Esophagus (tissue), 2 donors: ENCODE results near the gene ARHGAP23. TPM values are rescaled to one million over a fixed set of nuclear protein-coding genes. Genes with fewer than 3 reads are reported as not detected.

Source experiments
- H3K27ac ChIP-seq, 2 donors: one replicate each; pipeline ENCODE4 v1.5.1; 2013; ENCODE audit warnings: low read depth in 2 of 2, mild to moderate bottlenecking in 2 of 2, inconsistent platforms in 1 of 2, low read length in 1 of 2, moderate library complexity in 1 of 2
- H3K27me3 ChIP-seq, 2 donors: one replicate each; pipeline ENCODE4 v1.6.1; 2013; ENCODE audit warnings: low read length in 2 of 2, control low read depth in 1 of 2, mild to moderate bottlenecking in 1 of 2; ENCODE audit not compliant: insufficient read depth in 2 of 2, control insufficient read depth in 1 of 2
- H3K36me3 ChIP-seq, 2 donors: one replicate each; pipeline ENCODE4 v1.6.1; 2013; ENCODE audit warnings: low read length in 1 of 2; ENCODE audit not compliant: control insufficient read depth in 2 of 2, insufficient read depth in 2 of 2
- H3K4me1 ChIP-seq, 2 donors: one replicate each; pipeline ENCODE4 v1.6.1; 2013; ENCODE audit warnings: low read length in 1 of 2; ENCODE audit not compliant: control insufficient read depth in 2 of 2, insufficient read depth in 2 of 2
- H3K4me3 ChIP-seq, 2 donors: one replicate each; pipeline ENCODE4 v1.5.1; 2013; ENCODE audit warnings: low read length in 2 of 2, mild to moderate bottlenecking in 2 of 2, low read depth in 1 of 2, moderate library complexity in 1 of 2
- H3K9me3 ChIP-seq, 2 donors: one replicate each; pipeline ENCODE4 v1.6.1; 2013; ENCODE audit warnings: mild to moderate bottlenecking in 2 of 2, low read depth in 1 of 2, low read length in 1 of 2, moderate library complexity in 1 of 2; ENCODE audit not compliant: control insufficient read depth in 2 of 2, insufficient read depth in 1 of 2
- WGBS, 2 donors: extraction: QIAGEN DNeasy Blood & Tissue Kit; methylation state at CpG; one replicate each; pipeline ENCODE4 v1.1.7; 2013; 5-methylcytosine and 5-hydroxymethylcytosine counted together
- polyA plus RNA-seq, 2 donors: library from polyadenylated mRNA; stranded (reverse); fragments of 200-250 nt; gene quantifications; one replicate each; pipeline ENCODE4 v1.2.3, GENCODE V29; 2013
- donor health status: healthy with polysubstance abuse.
- donor health status: Bipolar disorder and iron deficiency.

ARHGAP23 gene
- polyA plus RNA-seq, 2 donors = 36.0 to 45.2 TPM

DNA sequence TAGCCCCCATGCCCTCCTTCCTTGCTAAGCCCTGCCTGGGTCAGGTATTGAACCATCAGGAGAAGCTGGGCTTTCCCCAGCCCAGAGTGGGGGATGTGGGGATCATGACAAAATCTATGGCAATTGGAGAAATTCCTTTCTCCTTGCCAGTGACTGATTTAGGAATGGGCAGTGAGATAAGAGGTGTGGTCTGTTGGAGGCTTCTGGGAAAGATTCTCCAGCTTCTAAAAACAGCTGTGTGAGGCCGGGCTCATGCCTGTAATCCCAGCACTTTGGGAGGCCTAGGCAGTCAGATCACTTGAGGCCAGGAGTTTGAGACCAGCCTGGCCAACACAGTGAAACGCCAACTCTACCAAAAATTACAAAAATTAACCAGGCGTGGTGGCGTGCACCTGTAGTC lies 108.4 kb downstream of the ARHGAP23 start:
- 83% methylated on average over 4 of the region's 4 CpGs for WGBS, 2 donors
- no peaks in the 10 kb centered on the region for H3K4me1 ChIP-seq
- H3K36me3 ChIP-seq = no peaks in the 10 kb centered on the region
- H3K9me3 ChIP-seq = no peaks in the 10 kb centered on the region
- H3K4me3 ChIP-seq = no peak overlapping the region
- H3K27ac ChIP-seq = no peak overlapping the region
- H3K27me3 ChIP-seq = no peaks in the 10 kb centered on the region

DNA sequence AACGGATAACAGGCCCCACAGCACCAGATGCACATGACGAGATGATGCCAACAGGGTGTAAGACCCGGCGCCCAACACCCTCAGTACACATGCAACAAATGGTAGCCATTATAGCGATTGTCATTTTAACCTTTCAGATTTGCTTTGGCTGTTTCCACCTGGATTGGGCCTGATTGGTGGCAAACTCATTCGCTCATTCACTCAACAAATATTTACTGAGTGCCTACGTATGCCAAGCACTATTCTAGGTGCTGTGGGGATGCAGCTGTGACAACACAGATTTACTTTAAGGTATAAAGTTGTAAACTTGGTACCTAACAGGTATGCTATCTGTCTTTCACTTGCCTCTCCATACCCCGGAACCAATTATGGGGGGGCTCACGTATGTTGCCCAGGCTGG lies 110.6 kb downstream of the ARHGAP23 start:
- H3K4me3 ChIP-seq = no peak overlapping the region
- no peaks in the 10 kb centered on the region for H3K27me3 ChIP-seq
- 80 to 81% methylated on average over 9 of the region's 9 CpGs for WGBS, 2 donors
- H3K36me3 ChIP-seq = no peaks in the 10 kb centered on the region
- H3K9me3 ChIP-seq = no peaks in the 10 kb centered on the region
- no peak overlapping the region for H3K27ac ChIP-seq
- no peaks in the 10 kb centered on the region for H3K4me1 ChIP-seq

- Histone ChIP-seq H3K27ac (no peak overlapping the region), H3K9me3 (no peaks in the 10 kb centered on the region), H3K27me3 (no peaks in the 10 kb centered on the region), H3K4me3 (no peak overlapping the region), H3K36me3 (no peaks in the 10 kb centered on the region), H3K4me1 (no peaks in the 10 kb centered on the region)
- WGBS, 2 donors = 71 to 78% methylated on average over 8 of the region's 8 CpGs
Measured at GRCh38 chr17:38539386-38539785, 111.1 kb downstream of the ARHGAP23 start.

DNA sequence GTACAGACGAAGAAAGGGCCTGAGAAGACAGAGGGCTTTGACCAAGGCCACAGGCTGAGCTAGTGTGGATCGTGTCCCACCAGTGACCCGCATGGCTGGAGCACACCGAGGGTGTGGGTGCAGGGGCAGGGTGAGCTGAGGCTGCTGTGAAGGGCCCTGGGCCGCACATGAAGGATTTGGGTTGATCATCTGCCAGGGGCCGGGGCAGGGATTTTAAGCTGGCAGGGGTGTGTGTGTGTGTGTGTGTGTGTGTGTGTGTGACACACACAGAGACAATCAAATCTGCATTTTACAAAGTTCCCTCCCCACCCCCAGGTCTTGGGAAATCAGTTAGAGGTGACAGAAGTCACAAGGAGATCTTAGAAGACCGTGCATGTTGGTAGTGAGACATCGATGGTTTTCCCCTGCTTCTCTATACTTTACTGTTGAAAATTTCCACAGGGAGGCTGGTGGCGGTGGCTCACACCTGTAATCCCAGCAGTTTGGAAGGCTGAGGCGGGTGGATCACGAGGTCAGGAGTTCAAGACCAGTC lies 112.3 kb downstream of the ARHGAP23 start:
- no peak overlapping the region for H3K27ac ChIP-seq
- H3K4me3 ChIP-seq = no peak overlapping the region
- 70 to 75% methylated on average over 11 of the region's 11 CpGs for WGBS, 2 donors
- no peaks in the 10 kb centered on the region for H3K4me1 ChIP-seq
- H3K27me3 ChIP-seq = no peaks in the 10 kb centered on the region
- no peaks in the 10 kb centered on the region for H3K36me3 ChIP-seq
- no peaks in the 10 kb centered on the region for H3K9me3 ChIP-seq

GRCh38 chr17:38541281-38541680 lies 113.0 kb downstream of the ARHGAP23 start:
- 75 to 76% methylated on average over 11 of the region's 11 CpGs for WGBS, 2 donors
- Histone ChIP-seq H3K9me3 (no peaks in the 10 kb centered on the region), H3K4me1 (no peaks in the 10 kb centered on the region), H3K36me3 (no peaks in the 10 kb centered on the region), H3K4me3 (no peak overlapping the region), H3K27ac (no peak overlapping the region), H3K27me3 (no peaks in the 10 kb centered on the region)

DNA sequence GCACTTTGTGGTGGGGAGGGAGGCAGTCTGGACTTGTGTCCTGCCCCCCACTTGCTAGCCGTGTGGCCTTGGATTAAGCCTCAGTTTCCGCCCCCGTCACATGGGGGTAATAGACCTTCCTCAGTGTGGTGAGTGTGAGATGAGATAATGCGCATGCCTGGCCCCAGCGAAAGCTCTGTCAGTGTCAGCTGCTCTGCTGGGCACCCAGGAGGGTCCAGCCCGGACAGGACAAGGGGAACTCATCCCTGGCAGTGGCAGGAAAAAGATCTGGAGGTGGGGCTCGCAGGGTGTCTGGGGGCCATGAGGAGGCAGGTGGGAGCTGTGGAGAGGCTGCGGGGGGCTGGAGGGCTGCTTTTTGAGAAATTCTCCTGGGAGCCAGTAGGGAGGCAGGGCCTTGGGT lies 114.0 kb downstream of the ARHGAP23 start:
- Histone ChIP-seq H3K27me3 (no peaks in the 10 kb centered on the region), H3K4me1 (no peaks in the 10 kb centered on the region), H3K9me3 (no peaks in the 10 kb centered on the region), H3K4me3 (no peak overlapping the region), H3K36me3 (no peaks in the 10 kb centered on the region), H3K27ac (no peak overlapping the region)
- 79 to 80% methylated on average over 8 of the region's 8 CpGs for WGBS, 2 donors

- 74% methylated on average over 17 to 20 of the region's 20 CpGs for WGBS, 2 donors
- H3K4me3 ChIP-seq = no peak overlapping the region
- no peak overlapping the region for H3K27ac ChIP-seq
- H3K27me3 ChIP-seq = no peaks in the 10 kb centered on the region
- H3K9me3 ChIP-seq = no peaks in the 10 kb centered on the region
- H3K4me1 ChIP-seq = no peaks in the 10 kb centered on the region
- H3K36me3 ChIP-seq = no peaks in the 10 kb centered on the region
Measured at GRCh38 chr17:38543403-38544174, 115.3 kb downstream of the ARHGAP23 start.

DNA sequence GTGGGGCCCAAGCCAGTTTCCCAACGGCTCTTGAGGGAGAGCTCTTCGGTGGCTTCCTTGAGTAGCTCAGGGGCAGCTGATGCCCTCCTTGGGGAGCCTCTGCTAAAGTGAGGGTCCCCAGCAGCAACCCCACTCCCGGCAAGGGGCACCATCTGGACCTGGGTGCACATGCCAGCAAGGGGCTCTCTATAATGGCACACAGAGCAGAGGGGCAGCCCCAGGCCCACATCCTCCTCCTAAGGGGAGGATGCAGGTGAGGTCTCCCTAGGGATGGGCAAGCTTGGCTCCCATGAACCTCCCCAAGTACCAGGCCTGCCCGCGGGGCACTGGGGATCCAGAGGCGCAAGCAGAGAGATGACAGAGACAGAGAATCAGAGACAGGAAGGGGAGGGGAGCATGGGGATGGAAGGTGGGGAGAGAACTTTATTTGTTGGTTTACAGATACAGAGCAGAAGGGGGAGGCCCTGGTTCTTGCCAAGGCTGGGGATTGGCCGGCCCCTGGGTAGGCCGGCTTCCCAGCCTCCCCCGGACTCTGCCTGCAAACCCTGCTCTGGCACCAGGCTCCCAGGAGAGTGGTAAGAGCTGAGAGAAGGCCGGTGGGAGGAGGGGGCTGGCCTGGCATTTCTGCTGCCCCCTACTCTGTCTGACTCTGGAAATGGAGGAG lies 116.0 kb downstream of the ARHGAP23 start:
- no peaks in the 10 kb centered on the region for H3K9me3 ChIP-seq
- H3K36me3 ChIP-seq = no peaks in the 10 kb centered on the region
- H3K27ac ChIP-seq = no peak overlapping the region
- no peaks in the 10 kb centered on the region for H3K27me3 ChIP-seq
- no peak overlapping the region for H3K4me3 ChIP-seq
- no peaks in the 10 kb centered on the region for H3K4me1 ChIP-seq
- 81 to 85% methylated on average over 10 of the region's 10 CpGs for WGBS, 2 donors

GRCh38 chr17:38544839-38545209 lies 116.6 kb downstream of the ARHGAP23 start:
- WGBS, 2 donors = 90 to 91% methylated on average over 5 to 7 of the region's 7 CpGs
- no peaks in the 10 kb centered on the region for H3K4me1 ChIP-seq
- H3K27ac ChIP-seq = no peak overlapping the region
- H3K9me3 ChIP-seq = no peaks in the 10 kb centered on the region
- no peaks in the 10 kb centered on the region for H3K36me3 ChIP-seq
- H3K4me3 ChIP-seq = no peak overlapping the region
- H3K27me3 ChIP-seq = no peaks in the 10 kb centered on the region
